ENCODE measurements around the gene CCDC116.

DNA sequence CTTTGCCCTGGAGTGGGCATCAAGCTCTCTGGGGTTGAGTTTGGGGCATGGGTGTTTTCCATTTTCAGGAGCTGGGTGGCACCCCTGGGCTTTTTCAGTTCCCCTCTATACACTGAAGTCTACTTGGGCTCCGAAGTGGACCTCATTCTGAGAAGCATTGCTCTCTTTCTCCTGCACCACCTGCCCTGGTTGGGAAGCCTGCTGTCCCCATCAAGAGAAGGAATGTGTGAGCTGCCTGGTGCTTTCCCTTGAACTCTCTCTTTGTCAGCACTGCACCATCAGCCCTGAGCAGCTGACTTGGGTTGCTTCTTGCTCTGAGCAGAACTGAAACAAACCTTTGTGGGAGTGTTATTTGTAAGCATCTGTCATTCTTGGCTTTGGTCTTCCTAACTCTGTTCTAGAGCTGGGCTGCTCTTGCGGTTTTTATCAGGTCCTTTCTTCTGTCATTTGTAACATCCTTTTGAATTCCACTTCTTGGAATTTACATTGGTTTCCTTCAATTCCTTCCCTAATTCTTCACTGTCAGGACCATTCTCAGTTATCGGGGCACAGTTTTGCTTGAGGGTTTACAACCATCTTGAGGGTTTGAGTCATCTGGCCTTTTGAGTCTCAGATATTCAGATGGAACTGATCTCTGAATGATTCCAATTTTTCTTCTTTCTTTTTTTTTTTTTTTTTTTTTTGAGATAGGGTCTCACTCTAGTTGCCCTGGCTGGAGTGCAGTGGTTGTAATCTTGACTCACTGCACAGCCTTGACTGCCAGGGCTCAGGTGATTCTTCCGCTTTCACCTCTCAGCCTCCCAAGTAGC is 44.6 kb upstream of the CCDC116 start:
- TF ChIP-seq, protein P1, sequence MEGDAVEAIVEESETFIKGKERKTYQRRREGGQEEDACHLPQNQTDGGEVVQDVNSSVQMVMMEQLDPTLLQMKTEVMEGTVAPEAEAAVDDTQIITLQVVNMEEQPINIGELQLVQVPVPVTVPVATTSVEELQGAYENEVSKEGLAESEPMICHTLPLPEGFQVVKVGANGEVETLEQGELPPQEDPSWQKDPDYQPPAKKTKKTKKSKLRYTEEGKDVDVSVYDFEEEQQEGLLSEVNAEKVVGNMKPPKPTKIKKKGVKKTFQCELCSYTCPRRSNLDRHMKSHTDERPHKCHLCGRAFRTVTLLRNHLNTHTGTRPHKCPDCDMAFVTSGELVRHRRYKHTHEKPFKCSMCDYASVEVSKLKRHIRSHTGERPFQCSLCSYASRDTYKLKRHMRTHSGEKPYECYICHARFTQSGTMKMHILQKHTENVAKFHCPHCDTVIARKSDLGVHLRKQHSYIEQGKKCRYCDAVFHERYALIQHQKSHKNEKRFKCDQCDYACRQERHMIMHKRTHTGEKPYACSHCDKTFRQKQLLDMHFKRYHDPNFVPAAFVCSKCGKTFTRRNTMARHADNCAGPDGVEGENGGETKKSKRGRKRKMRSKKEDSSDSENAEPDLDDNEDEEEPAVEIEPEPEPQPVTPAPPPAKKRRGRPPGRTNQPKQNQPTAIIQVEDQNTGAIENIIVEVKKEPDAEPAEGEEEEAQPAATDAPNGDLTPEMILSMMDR (IDR thresholded peaks at IDR 0.05): no peak
- TF ChIP-seq POLR2A (IDR thresholded peaks at IDR 0.05) (no peak), POLR2AphosphoS5 (IDR thresholded peaks at IDR 0.05) (no peak), EP300 (IDR thresholded peaks at IDR 0.05) (no peak)
